Adrenal gland (tissue), 12 donors: ENCODE results near the gene PRTFDC1. TPM values are rescaled to one million over a fixed set of nuclear protein-coding genes. Genes with fewer than 3 reads are reported as not detected.

Experiments
- DNase-seq, 7 donors: peaks; one replicate each; pipeline ENCODE4 v3.0.0-alpha.2; 2019 to 2020
- H3K27ac ChIP-seq, 5 donors: fragments of 200-600 bp; sonication (generic) in 4 of 5; 1 replicate in 3 of 5; 2 replicates in 2 of 5; pipeline versions ENCODE4 v1.5.1 to v1.8.0; 2016 to 2020; ENCODE audit warnings: mild to moderate bottlenecking in 1 of 5
- H3K27me3 ChIP-seq: fragments of 200-600 bp; 2 replicates; pipeline ENCODE4 v1.8.0; 2021
- H3K36me3 ChIP-seq, 2 donors: fragments of 200-600 bp; replicated peaks in 1 of 2; 1 replicate in 1 of 2; 2 replicates in 1 of 2; pipeline versions ENCODE4 v1.5.1 to v1.8.0; 2018 to 2022
- H3K4me1 ChIP-seq, 2 donors: fragments of 200-600 bp; replicated peaks in 1 of 2; 1 replicate in 1 of 2; 2 replicates in 1 of 2; pipeline versions ENCODE4 v1.5.1 to v1.8.0; 2018 to 2021
- H3K4me3 ChIP-seq, 4 donors: fragments of 200-600 bp; sonication (generic) in 3 of 4; one replicate each; pipeline ENCODE4 v1.5.1; 2016 to 2018
- H3K9me3 ChIP-seq, 3 donors: fragments of 200-600 bp; sonication (generic) in 1 of 3; replicated peaks in 1 of 3; 1 replicate in 2 of 3; 2 replicates in 1 of 3; pipeline versions ENCODE4 v1.5.1 to v1.8.0; 2016 to 2021
- CTCF ChIP-seq, 6 experiments: fragments of 450-650 bp in 4 of 6; fragments of 200-600 bp in 2 of 6; sonication (generic) in 1 of 6; IDR thresholded peaks; 1 replicate in 5 of 6; 2 replicates in 1 of 6; pipeline versions ENCODE4 v1.5.1 to v1.8.0; 2016 to 2021; ENCODE audit warnings: antibody characterized with exemption in 6 of 6, mild to moderate bottlenecking in 2 of 6, moderate library complexity in 1 of 6
- POLR2A ChIP-seq, 2 donors: fragments of 450-650 bp; IDR thresholded peaks; one replicate each; pipeline ENCODE4 v1.6.1; 2017; ENCODE audit warnings: antibody characterized with exemption in 2 of 2, mild to moderate bottlenecking in 2 of 2, moderate library complexity in 1 of 2
- WGBS, 4 donors: extraction: QIAGEN DNeasy Blood & Tissue Kit in 2 of 4; methylation state at CpG; one replicate each; pipeline versions ENCODE4 v1.1.5 to v1.1.7; 2013 to 2017; 5-methylcytosine and 5-hydroxymethylcytosine counted together
- intact Hi-C, 2 donors: fragments of 100-400 bp; cut with DNase I; formaldehyde crosslinking; loops; one replicate each; pipeline versions ENCODE4 v1.14.1 to v1.15.0; 2022 to 2023
- polyA plus RNA-seq, 3 donors: library from polyadenylated mRNA; stranded (reverse); fragments of 200-250 nt in 2 of 3; fragments of 350-450 nt in 1 of 3; fragmentation: Illumina TruSeq in 1 of 3; extraction: RNeasy Lipid Tissue Mini Kit (QIAGEN cat#74804) in 1 of 3; gene quantifications; one replicate each; pipeline ENCODE4 v1.2.3, GENCODE V29; 2013 to 2014
- total RNA-seq, 9 donors: library from RNA; depleted of rRNA in 4 of 9; stranded (reverse); fragments of >200 nt in 4 of 9; fragments of 120-200 nt in 1 of 9; fragmentation: NEBNext Ultra II Directional in 1 of 9; extraction: Animal tissue kit (Norgen Biotek cat#: 25700) in 1 of 9; gene quantifications; one replicate each; pipeline versions ENCODE4 v1.1.0 to v1.2.4, GENCODE V29; 2013 to 2023
- donor health status: healthy with polysubstance abuse.
- donor health status: Bipolar disorder and iron deficiency.
- donor health status: DM: yes; HTN: yes; CAD: no.
- donor health status: DM: no; HTN: no; CAD: no.
- donor health status: DM: no; HTN: no; CAD: no.
- donor health status: DM: yes; HTN: yes; CAD: no.

Gene PRTFDC1
- total and polyA plus RNA-seq, 12 donors = 13.5 to 56.5 (median 26.6) TPM

GRCh38 chr10:24914148-24914547 is 38.3 kb downstream of the PRTFDC1 start:
- DNase-seq = no peak
- peak overlapping the region in 4 of 5 donors; percentile 15 to 38 (median 24) for H3K27ac ChIP-seq
- H3K27me3 ChIP-seq = no peaks in the 10 kb centered on the region
- H3K36me3 ChIP-seq = no peaks in the 10 kb centered on the region
- peaks cover 14 to 35% of the 10 kb centered on the region in 2 donors for H3K4me1 ChIP-seq
- TF ChIP-seq CTCF (IDR thresholded peaks at IDR 0.05) = no peak
- intact Hi-C loops = no loop called here
- H3K9me3 ChIP-seq = no peaks in the 10 kb centered on the region
- no peak overlapping the region for H3K4me3 ChIP-seq
- WGBS, 4 donors = 69 to 89% (median 83%) methylated on average over 1 of the region's 1 CpG

- Histone ChIP-seq H3K9me3 (no peaks in the 10 kb centered on the region), H3K4me3 (no peak overlapping the region), H3K27me3 (no peaks in the 10 kb centered on the region), H3K4me1 (peaks cover 21 to 41% of the 10 kb centered on the region in 2 donors), H3K36me3 (no peaks in the 10 kb centered on the region), H3K27ac (peak overlapping the region in 1 of 5 donors; percentile 28)
- TF ChIP-seq POLR2A (IDR thresholded peaks at IDR 0.05) = no peak
- TF ChIP-seq CTCF (IDR thresholded peaks at IDR 0.05) = no peak
- no peak for DNase-seq
- WGBS, 4 donors = 58 to 75% (median 64%) methylated on average over 2 of the region's 2 CpGs
- intact Hi-C loops = no loop called here
Measured at GRCh38 chr10:24912215-24912614, 40.2 kb downstream of the PRTFDC1 start.

- no peak for DNase-seq
- Histone ChIP-seq H3K4me3 (no peak overlapping the region), H3K9me3 (no peaks in the 10 kb centered on the region), H3K4me1 (peaks cover 21 to 41% of the 10 kb centered on the region in 2 donors), H3K27me3 (no peaks in the 10 kb centered on the region), H3K27ac (no peak overlapping the region), H3K36me3 (no peaks in the 10 kb centered on the region)
- TF ChIP-seq CTCF (IDR thresholded peaks at IDR 0.05) = no peak
- no peak for TF ChIP-seq POLR2A (IDR thresholded peaks at IDR 0.05)
- WGBS, 4 donors = 89 to 93% (median 90%) methylated on average over 2 of the region's 2 CpGs
- intact Hi-C loops = no loop called here
Measured at GRCh38 chr10:24911029-24911428, 41.4 kb downstream of the PRTFDC1 start.

GRCh38 chr10:24910574-24910973 is 41.8 kb downstream of the PRTFDC1 start:
- no peak for TF ChIP-seq POLR2A (IDR thresholded peaks at IDR 0.05)
- TF ChIP-seq CTCF (IDR thresholded peaks at IDR 0.05) = no peak
- intact Hi-C loops = no loop called here
- Histone ChIP-seq H3K9me3 (no peaks in the 10 kb centered on the region), H3K27me3 (no peaks in the 10 kb centered on the region), H3K4me3 (no peak overlapping the region), H3K4me1 (peaks cover 21 to 41% of the 10 kb centered on the region in 2 donors), H3K36me3 (no peaks in the 10 kb centered on the region), H3K27ac (no peak overlapping the region)
- no peak for DNase-seq
